BJ (cell line): ENCODE data around the gene TNNC1. TPM values are rescaled to one million over a fixed set of nuclear protein-coding genes. Genes with fewer than 3 reads are reported as not detected.
A peak's percentile ranks its signal among the peaks of the same experiment; 100 is the strongest.

ENCODE experiments used
- CTCF ChIA-PET: fragments of 350-600 bp; formaldehyde crosslinking; extraction: SDS; loops from one replicate; lab custom pipeline; 2021; ENCODE audit warnings: antibody characterized with exemption, inconsistent platforms; lab: Yijun Ruan, JAX
- POLR2A ChIA-PET: fragments of 300-600 bp; sonication (Branson Sonifier 250); formaldehyde crosslinking; extraction: SDS; loops from one replicate; lab custom pipeline; 2021; ENCODE audit warnings: antibody characterized with exemption; lab: Charles Lee
- DNase-seq: peaks from one replicate; pipeline ENCODE4 v3.0.0-alpha.2; 2011; ENCODE audit warnings: low read depth
- H3K27me3 ChIP-seq: 2 replicates; pipeline ENCODE4 v1.6.0; 2011; ENCODE audit warnings: low read length; ENCODE audit not compliant: control insufficient read depth, insufficient read depth
- H3K36me3 ChIP-seq: 2 replicates; pipeline ENCODE4 v1.5.1; 2011; ENCODE audit warnings: low read length; ENCODE audit not compliant: control insufficient read depth, insufficient read depth
- H3K4me3 ChIP-seq: 2 replicates; pipeline ENCODE4 v1.5.1; 2011; ENCODE audit warnings: low read depth, mild to moderate bottlenecking, control low read depth, low read length
- polyA plus RNA-seq: library from polyadenylated mRNA; depleted of rRNA; stranded (reverse); fragments of >200 nt; gene quantifications from 2 replicates; pipeline ENCODE4 v1.2.3, GENCODE V29; 2011
- TF ChIP-seq, protein P1 (sequence below): IDR thresholded peaks from 2 replicates; pipeline ENCODE4 v1.5.1; 2011; ENCODE audit warnings: low read depth, mild to moderate bottlenecking, control low read depth, inconsistent platforms, low read length, moderate library complexity; ENCODE audit not compliant: insufficient read depth

Gene TNNC1
- polyA plus RNA-seq, 1 experiment: 1.7 TPM

DNA sequence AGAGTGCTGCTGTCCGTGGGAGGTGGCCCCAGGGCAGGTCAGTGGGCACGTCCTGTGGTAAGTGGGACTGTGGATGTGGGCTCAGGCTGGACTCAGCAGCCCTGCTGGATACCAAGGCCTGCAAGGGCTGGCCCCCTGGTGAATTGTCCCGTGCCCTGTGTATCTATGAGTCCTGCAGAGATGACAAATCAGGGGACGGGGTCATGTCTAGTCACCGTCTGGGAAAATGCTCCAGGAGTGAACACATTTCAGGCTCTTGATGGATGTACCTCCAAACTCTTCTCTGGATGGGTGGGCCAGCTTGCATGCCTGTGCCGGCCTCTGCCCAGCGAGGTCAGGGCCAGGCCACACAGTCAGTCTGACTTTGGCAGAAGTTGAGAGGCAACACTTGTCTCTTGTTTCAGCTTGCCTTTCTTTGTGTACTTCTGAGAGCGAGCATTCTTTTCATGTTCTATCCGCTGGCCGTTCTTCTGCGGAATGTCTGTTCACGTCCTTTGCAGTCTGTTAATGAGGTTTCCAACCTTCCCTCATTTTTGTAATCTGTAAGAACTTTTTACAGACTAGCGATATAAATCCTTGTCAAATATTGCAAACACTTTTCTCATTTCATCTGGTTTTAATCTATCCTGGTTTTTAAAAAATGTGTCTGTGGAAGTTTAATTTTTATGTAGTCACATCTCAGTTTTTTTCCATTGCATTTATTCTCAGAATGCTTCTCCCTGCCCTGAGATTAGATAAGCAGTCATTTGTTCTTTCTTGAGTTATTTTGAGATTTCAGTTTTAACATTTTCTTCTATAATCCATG, 29.9 kb upstream of the TNNC1 start:
- CTCF ChIA-PET: interaction anchor here (3.1 kb wide), 1 partner anchor 12 kb away, joined by 11 read pairs; no protein-coding TSS in a partner anchor
- no peaks in the 10 kb centered on the region for H3K27me3 ChIP-seq
- POLR2A ChIA-PET: no interaction called here
- H3K36me3 ChIP-seq: peaks cover 73% of the 10 kb centered on the region
- TF ChIP-seq, protein P1, sequence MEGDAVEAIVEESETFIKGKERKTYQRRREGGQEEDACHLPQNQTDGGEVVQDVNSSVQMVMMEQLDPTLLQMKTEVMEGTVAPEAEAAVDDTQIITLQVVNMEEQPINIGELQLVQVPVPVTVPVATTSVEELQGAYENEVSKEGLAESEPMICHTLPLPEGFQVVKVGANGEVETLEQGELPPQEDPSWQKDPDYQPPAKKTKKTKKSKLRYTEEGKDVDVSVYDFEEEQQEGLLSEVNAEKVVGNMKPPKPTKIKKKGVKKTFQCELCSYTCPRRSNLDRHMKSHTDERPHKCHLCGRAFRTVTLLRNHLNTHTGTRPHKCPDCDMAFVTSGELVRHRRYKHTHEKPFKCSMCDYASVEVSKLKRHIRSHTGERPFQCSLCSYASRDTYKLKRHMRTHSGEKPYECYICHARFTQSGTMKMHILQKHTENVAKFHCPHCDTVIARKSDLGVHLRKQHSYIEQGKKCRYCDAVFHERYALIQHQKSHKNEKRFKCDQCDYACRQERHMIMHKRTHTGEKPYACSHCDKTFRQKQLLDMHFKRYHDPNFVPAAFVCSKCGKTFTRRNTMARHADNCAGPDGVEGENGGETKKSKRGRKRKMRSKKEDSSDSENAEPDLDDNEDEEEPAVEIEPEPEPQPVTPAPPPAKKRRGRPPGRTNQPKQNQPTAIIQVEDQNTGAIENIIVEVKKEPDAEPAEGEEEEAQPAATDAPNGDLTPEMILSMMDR: no peak
- DNase-seq: peak; percentile 91
- no peak overlapping the region for H3K4me3 ChIP-seq

DNA sequence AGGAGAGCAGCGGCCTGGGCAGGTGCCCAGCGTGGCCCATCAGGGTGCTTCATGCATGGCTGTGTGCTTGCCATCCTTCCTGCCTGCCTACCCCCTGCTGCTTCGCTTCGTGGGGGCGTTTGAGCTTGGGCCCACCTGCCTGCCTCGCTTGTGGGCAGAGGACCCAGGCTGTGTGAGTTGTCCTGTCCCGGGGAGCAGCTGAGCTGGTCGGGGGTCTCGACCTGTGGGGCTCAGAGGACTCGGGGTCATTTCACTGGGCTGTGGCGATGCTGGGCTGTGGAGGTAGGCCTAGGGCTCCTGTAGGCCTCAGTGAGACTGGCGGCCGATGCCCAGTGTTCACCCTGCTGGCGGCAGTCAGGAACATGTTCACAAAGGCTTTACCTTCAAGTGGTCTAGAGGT, 29.2 kb upstream of the TNNC1 start:
- TF ChIP-seq, protein P1: no peak
- Histone ChIP-seq H3K36me3 (peaks cover 72% of the 10 kb centered on the region), H3K4me3 (no peak overlapping the region), H3K27me3 (no peaks in the 10 kb centered on the region)
- DNase-seq: no peak
- ChIA-PET CTCF (interaction anchor here (0.7 to 3.1 kb wide), 6 partner anchors 8 to 21 kb away, joined by 3 to 11 read pairs (median 4); no protein-coding TSS in a partner anchor), POLR2A (no interaction called here)

GRCh38 chr3:52481819-52482521, 28.1 kb upstream of the TNNC1 start:
- peaks cover 72% of the 10 kb centered on the region for H3K36me3 ChIP-seq
- POLR2A ChIA-PET: no interaction called here

GRCh38 chr3:52480768-52481715, 27.2 kb upstream of the TNNC1 start:
- DNase-seq: no peak
- ChIA-PET POLR2A (no interaction called here), CTCF (interaction anchor here (1.0 to 3.1 kb wide), 2 partner anchors 9 kb away, joined by 4 to 11 read pairs; no protein-coding TSS in a partner anchor)
- Histone ChIP-seq H3K4me3 (no peak overlapping the region), H3K27me3 (no peaks in the 10 kb centered on the region), H3K36me3 (peaks cover 70% of the 10 kb centered on the region)
- TF ChIP-seq, protein P1: no peak

More at GRCh38 chr3:52481819-52482521, 28.1 kb upstream of the TNNC1 start:
- Histone ChIP-seq H3K27me3 (no peaks in the 10 kb centered on the region), H3K4me3 (no peak overlapping the region)
- TF ChIP-seq, protein P1: peak; percentile 62
- CTCF ChIA-PET: interaction anchor here (0.7 to 3.1 kb wide), 6 partner anchors 9 to 195 kb away, joined by 3 to 11 read pairs (median 4); no protein-coding TSS in a partner anchor
- no peak for DNase-seq
